Breast epithelium (tissue), 3 donors: ENCODE measurements around the gene KIAA1217.

Source experiments
- CTCF ChIP-seq, 3 donors: fragments of 450-650 bp; IDR thresholded peaks; one replicate each; pipeline ENCODE4 v1.5.1; 2016 to 2017; ENCODE audit warnings: antibody characterized with exemption in 3 of 3, mild to moderate bottlenecking in 3 of 3, moderate library complexity in 3 of 3
- POLR2A ChIP-seq: fragments of 450-650 bp; IDR thresholded peaks from one replicate; pipeline ENCODE4 v1.6.1; 2016; ENCODE audit warnings: antibody characterized with exemption, mild to moderate bottlenecking, moderate library complexity
- POLR2AphosphoS5 ChIP-seq, 3 donors: sonication (generic); formaldehyde crosslinking; IDR thresholded peaks; one replicate each; pipeline ENCODE4 v1.6.1; 2017; ENCODE audit warnings: antibody characterized with exemption in 3 of 3

GRCh38 chr10:24434961-24435360 is 226.0 kb downstream of the KIAA1217 start:
- no peak for TF ChIP-seq CTCF (IDR thresholded peaks at IDR 0.05)
- TF ChIP-seq POLR2A, result no peak
- no peak for TF ChIP-seq POLR2AphosphoS5 (IDR thresholded peaks at IDR 0.05)
